Right ventricle myocardium superior (tissue), 1 donor: ENCODE data around the gene AK2. TPM values are rescaled to one million over a fixed set of nuclear protein-coding genes. Genes with fewer than 3 reads are reported as not detected.

ENCODE experiments used
- ATAC-seq: fragments of 200-7000 bp; cut with Tn5 transposase; one replicate; pipeline ENCODE4 v1.9.1; 2020; ENCODE audit warnings: mild to moderate bottlenecking; ENCODE audit not compliant: poor library complexity
- DNase-seq: peaks from one replicate; pipeline ENCODE4 v3.0.0-alpha.2; 2020
- intact Hi-C: fragments of 100-400 bp; cut with DNase I; formaldehyde crosslinking; loops from one replicate; pipeline ENCODE4 v1.11.2; 2022
- total RNA-seq: library from RNA; stranded (reverse); fragmentation: NEBNext Ultra II Directional; extraction: Animal tissue kit (Norgen Biotek cat#: 25700); gene quantifications from one replicate; pipeline ENCODE4 v1.2.1, GENCODE V29; 2021
- donor health status: DM: no; HTN: yes; CAD: no; lungs with severe emphysema.

The AK2 gene
- total RNA-seq, 1 donor from 2014 or later: 124 TPM

DNA sequence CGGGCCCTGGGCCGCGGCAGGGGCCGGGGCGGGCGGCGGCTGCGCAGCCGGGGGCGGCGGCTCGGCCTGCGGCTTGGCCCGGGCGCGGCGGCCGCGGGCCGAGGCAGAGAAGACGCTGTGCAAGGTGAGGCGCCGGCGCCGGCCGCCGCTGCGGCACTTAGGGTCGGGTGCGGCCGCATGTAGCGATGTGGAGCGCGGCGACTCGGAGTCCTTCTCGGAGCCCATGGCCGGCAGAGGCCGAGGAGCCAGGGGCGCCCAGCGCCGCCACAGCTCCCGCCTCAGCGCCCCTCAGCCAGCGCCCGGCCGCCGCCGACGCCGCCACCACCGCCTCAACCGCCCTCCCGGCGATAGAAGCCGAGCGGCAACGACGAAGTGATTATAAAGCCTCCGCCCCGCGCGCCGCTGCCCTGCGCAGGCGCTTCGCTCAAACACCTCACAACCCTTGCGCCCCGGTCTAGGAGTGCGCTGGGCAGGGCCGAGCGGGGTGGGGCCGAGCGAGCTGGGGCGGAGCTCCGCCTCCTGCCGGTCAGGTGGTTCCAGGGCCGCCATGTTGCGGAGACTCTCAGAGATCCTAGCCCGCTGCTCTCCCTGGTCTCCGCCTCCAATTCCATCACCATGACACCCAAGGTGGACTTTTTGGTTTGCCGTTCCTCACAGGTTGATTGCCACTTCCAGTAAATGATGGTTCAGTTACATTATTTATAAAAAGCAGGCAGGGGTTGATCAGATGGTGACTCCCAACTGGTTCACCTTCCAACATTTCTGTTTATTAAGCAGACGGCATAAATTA is 72.0 kb downstream of the AK2 start, which contains the start of gene RNF19B:
RNF19B (minus strand) TSS at position 349 of the 790 bp plus-strand sequence; CDS start at position 225, 124 bp downstream.
- ATAC-seq: peak; percentile 98
- intact Hi-C loops: no loop called here
- peak; percentile 97 for DNase-seq

- DNase-seq (peak; percentile 76), ATAC-seq (peak; percentile 59)
- intact Hi-C loops: no loop called here
Measured at GRCh38 chr1:32963746-32964460, 72.8 kb downstream of the AK2 start.

DNA sequence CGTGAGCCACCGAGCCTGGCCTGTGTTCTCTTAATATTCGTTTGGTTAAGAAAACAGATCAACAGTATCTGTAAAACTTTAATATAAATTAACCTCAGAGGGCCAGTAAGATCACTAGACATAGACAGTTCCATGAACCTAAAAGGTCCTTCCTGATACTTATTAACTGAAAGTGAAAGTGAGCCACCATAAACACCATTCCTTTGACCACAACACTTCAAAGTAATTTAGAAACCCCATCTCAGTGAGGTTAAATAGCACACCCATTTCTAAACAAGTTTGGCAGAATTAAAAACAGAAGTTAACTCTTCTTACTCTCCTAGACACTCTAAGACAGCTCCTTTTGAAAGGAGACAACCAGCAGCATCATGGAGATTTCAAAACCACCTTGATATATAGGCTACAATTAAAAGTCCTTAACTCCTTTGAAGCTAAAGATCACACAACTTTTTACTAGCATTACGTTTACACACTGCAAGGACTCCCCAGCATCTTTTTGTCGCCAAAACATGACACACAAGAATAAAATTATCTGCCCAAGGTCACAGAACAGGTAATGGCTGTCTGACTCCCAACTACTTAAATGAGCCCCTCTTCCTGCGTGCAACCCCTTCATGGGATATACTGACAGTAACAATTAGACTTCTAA is 74.3 kb downstream of the AK2 start:
- DNase-seq: no peak
- no peak for ATAC-seq
- intact Hi-C loops: no loop called here

GRCh38 chr1:32960819-32961355 is 75.8 kb downstream of the AK2 start:
- ATAC-seq: no peak
- intact Hi-C loops: no loop called here
- DNase-seq: no peak

GRCh38 chr1:32960342-32960741 is 76.3 kb downstream of the AK2 start:
- ATAC-seq (no peak), DNase-seq (no peak)
- intact Hi-C loops: no loop called here

GRCh38 chr1:32958827-32959226 is 77.9 kb downstream of the AK2 start:
- no peak for ATAC-seq
- intact Hi-C loops: no loop called here

More at GRCh38 chr1:32958827-32959226, 77.9 kb downstream of the AK2 start:
- no peak for DNase-seq

Other genes with a start within 250 kb of the AK2 start
- 34.1 TPM for gene YARS1, start 219.5 kb downstream of the AK2 start, total RNA-seq
- 12.7 TPM for gene S100PBP, start 219.2 kb downstream of the AK2 start, total RNA-seq
- 139 TPM for gene FNDC5, start 166.0 kb downstream of the AK2 start, total RNA-seq
- gene HPCA, start 150.4 kb downstream of the AK2 start, total RNA-seq: not detected
- 10.5 TPM for gene TMEM54, start 135.5 kb downstream of the AK2 start, total RNA-seq
- 14.3 TPM for gene RNF19B, start 72.1 kb downstream of the AK2 start, total RNA-seq
- gene AZIN2, start 44.3 kb upstream of the AK2 start, total RNA-seq: 1.9 TPM
- 1.9 TPM for gene TRIM62, start 145.2 kb upstream of the AK2 start, total RNA-seq
- 30.1 TPM for gene ZNF362, start 219.6 kb upstream of the AK2 start, total RNA-seq